H1 (cell line): ENCODE data around the gene SLC25A51. TPM values are rescaled to one million over a fixed set of nuclear protein-coding genes. Genes with fewer than 3 reads are reported as not detected.

ENCODE experiments used
- CTCF ChIA-PET: fragments of 300-600 bp; sonication (Branson Sonifier 250); formaldehyde crosslinking; loops from one replicate; lab custom pipeline; 2021; ENCODE audit not compliant: partially characterized antibody; lab: Charles Lee
- POLR2A ChIA-PET: fragments of 300-600 bp; sonication (Branson Sonifier 250); formaldehyde crosslinking; loops from one replicate; lab custom pipeline; 2021; ENCODE audit warnings: inconsistent platforms; ENCODE audit not compliant: partially characterized antibody; lab: Charles Lee
- DNase-seq, 2 experiments: peaks; one replicate each; pipeline versions ENCODE4 v3.0.0 to v3.0.0-alpha.2; 2010 to 2022; ENCODE audit warnings: low spot score in 2 of 2, low read depth in 1 of 2, mixed read lengths in 1 of 2
- FAIRE-seq: peaks from 2 replicates; lab custom pipeline; 2011; peaks lifted over from hg19 to GRCh38; lab: Jason Lieb, UNC
- H2AFZ ChIP-seq: 2 replicates; pipeline ENCODE4 v1.8.1; 2012; ENCODE audit warnings: low read length, inconsistent platforms
- H2AK5ac ChIP-seq: 2 replicates; pipeline ENCODE4 v1.6.1; 2013; ENCODE audit warnings: low read depth, low read length
- H2BK120ac ChIP-seq: replicated peaks from 2 replicates; pipeline ENCODE3; 2013; ENCODE audit warnings: low read depth, low read length, inconsistent platforms
- H2BK12ac ChIP-seq: 2 replicates; pipeline ENCODE4 v1.6.1; 2013; ENCODE audit warnings: low read depth, low read length
- H2BK15ac ChIP-seq: 2 replicates; pipeline ENCODE4 v1.6.1; 2013; ENCODE audit warnings: low read length
- H2BK20ac ChIP-seq: 2 replicates; pipeline ENCODE4 v1.6.1; 2013; ENCODE audit warnings: low read length
- H2BK5ac ChIP-seq: 2 replicates; pipeline ENCODE4 v1.6.1; 2013; ENCODE audit warnings: low read depth, low read length
- H3K14ac ChIP-seq: 2 replicates; pipeline ENCODE4 v1.6.1; 2013; ENCODE audit warnings: inconsistent platforms; ENCODE audit not compliant: insufficient read length
- H3K18ac ChIP-seq: 2 replicates; pipeline ENCODE4 v1.6.1; 2013; ENCODE audit warnings: low read length; ENCODE audit errors: extremely low read depth
- H3K23ac ChIP-seq: 2 replicates; pipeline ENCODE4 v1.6.1; 2013; ENCODE audit warnings: inconsistent platforms; ENCODE audit not compliant: insufficient read length
- H3K23me2 ChIP-seq: 2 replicates; pipeline ENCODE4 v1.6.1; 2013; ENCODE audit warnings: low read depth, low read length
- H3K27ac ChIP-seq: 2 replicates; pipeline ENCODE4 v1.6.1; 2011; ENCODE audit warnings: low read depth, low read length, inconsistent platforms
- H3K27me3 ChIP-seq, 4 experiments: replicated peaks in 1 of 4; 1 replicate in 1 of 4; 2 replicates in 3 of 4; pipeline versions ENCODE4 v1.6.1 to v1.8.1; 2011 to 2013; ENCODE audit warnings: low read length in 3 of 4, mild to moderate bottlenecking in 3 of 4, inconsistent platforms in 2 of 4, mixed read lengths in 2 of 4, moderate library complexity in 1 of 4; ENCODE audit not compliant: control insufficient read depth in 3 of 4, insufficient read depth in 3 of 4; ENCODE audit errors: extremely low read depth in 1 of 4
- H3K36me3 ChIP-seq, 4 experiments: 2 replicates each; pipeline versions ENCODE4 v1.6.1 to v1.8.1; 2011 to 2013; ENCODE audit warnings: mild to moderate bottlenecking in 4 of 4, low read length in 3 of 4, moderate library complexity in 2 of 4, control low read depth in 1 of 4, inconsistent platforms in 1 of 4; ENCODE audit not compliant: insufficient read depth in 4 of 4, control insufficient read depth in 2 of 4
- H3K4ac ChIP-seq: replicated peaks from 2 replicates; pipeline ENCODE3; 2013; ENCODE audit warnings: low read length, low read depth, mixed read lengths, inconsistent platforms; ENCODE audit not compliant: insufficient read length
- H3K4me1 ChIP-seq, 4 experiments: replicated peaks in 1 of 4; 1 replicate in 1 of 4; 2 replicates in 3 of 4; pipeline versions ENCODE4 v1.6.1 to v1.8.1; 2011 to 2013; ENCODE audit warnings: low read length in 3 of 4, inconsistent platforms in 2 of 4, mixed read lengths in 1 of 4; ENCODE audit not compliant: insufficient read depth in 4 of 4, control insufficient read depth in 3 of 4
- H3K4me2 ChIP-seq, 2 experiments: 2 replicates each; pipeline versions ENCODE4 v1.6.1 to v1.8.1; 2011 to 2013; ENCODE audit warnings: low read depth in 2 of 2, low read length in 2 of 2, control low read depth in 1 of 2, inconsistent platforms in 1 of 2, mild to moderate bottlenecking in 1 of 2; ENCODE audit not compliant: insufficient read depth in 1 of 2
- H3K4me3 ChIP-seq, 4 experiments: fragments of 200-600, 300-600 bp in 1 of 4; sonication (generic), shearing (Covaris generic), sonication (Bioruptor Twin) in 1 of 4; 2 replicates each; pipeline versions ENCODE4 v1.5.1 to v1.8.1; 2011 to 2016; ENCODE audit warnings: low read length in 4 of 4, low read depth in 3 of 4, control low read depth in 2 of 4, inconsistent platforms in 2 of 4, mild to moderate bottlenecking in 2 of 4, mixed read lengths in 1 of 4, moderate library complexity in 1 of 4; ENCODE audit not compliant: insufficient read depth in 2 of 4; ENCODE audit errors: extremely low read depth in 1 of 4
- H3K56ac ChIP-seq: replicated peaks from 2 replicates; pipeline ENCODE3; 2013; ENCODE audit warnings: low read depth, mild to moderate bottlenecking, mixed read lengths, low read length, inconsistent platforms; ENCODE audit not compliant: insufficient read length
- H3K79me1 ChIP-seq: 2 replicates; pipeline ENCODE4 v1.6.1; 2013; ENCODE audit warnings: low read depth, low read length, control low read depth
- H3K79me2 ChIP-seq, 2 experiments: 2 replicates each; pipeline versions ENCODE4 v1.6.1 to v1.8.1; 2012 to 2013; ENCODE audit warnings: low read length in 2 of 2, mild to moderate bottlenecking in 2 of 2, inconsistent platforms in 1 of 2; ENCODE audit not compliant: insufficient read depth in 2 of 2, control insufficient read depth in 1 of 2
- H3K9ac ChIP-seq, 4 experiments: replicated peaks in 1 of 4; 1 replicate in 1 of 4; 2 replicates in 3 of 4; pipeline versions ENCODE4 v1.6.1 to v1.8.1; 2011 to 2013; ENCODE audit warnings: low read depth in 3 of 4, low read length in 3 of 4, control low read depth in 2 of 4, mild to moderate bottlenecking in 2 of 4, moderate library complexity in 2 of 4, inconsistent platforms in 1 of 4; ENCODE audit errors: extremely low read depth in 1 of 4
- H3K9me3 ChIP-seq, 2 experiments: 2 replicates each; pipeline versions ENCODE4 v1.6.1 to v1.8.1; 2012 to 2013; ENCODE audit warnings: mild to moderate bottlenecking in 2 of 2, moderate library complexity in 2 of 2, control low read depth in 1 of 2, inconsistent platforms in 1 of 2, low read depth in 1 of 2, low read length in 1 of 2, mixed read lengths in 1 of 2; ENCODE audit not compliant: insufficient read depth in 2 of 2
- H4K20me1 ChIP-seq, 2 experiments: replicated peaks in 1 of 2; 2 replicates each; pipeline versions ENCODE3 to v1.8.1; 2011 to 2013; ENCODE audit warnings: inconsistent platforms in 2 of 2, low read length in 2 of 2, mild to moderate bottlenecking in 1 of 2; ENCODE audit not compliant: insufficient read depth in 2 of 2, control insufficient read depth in 1 of 2
- H4K5ac ChIP-seq: 2 replicates; pipeline ENCODE4 v1.6.1; 2013; ENCODE audit warnings: low read length, low read depth, mixed read lengths, inconsistent platforms; ENCODE audit not compliant: insufficient read length
- H4K8ac ChIP-seq: 2 replicates; pipeline ENCODE4 v1.8.0; 2013; ENCODE audit warnings: mild to moderate bottlenecking, moderate library complexity, low read length, inconsistent platforms; ENCODE audit not compliant: insufficient read depth; ENCODE audit errors: extremely low read depth
- H4K91ac ChIP-seq: replicated peaks from 2 replicates; pipeline ENCODE3; 2013; ENCODE audit warnings: low read length, mixed read lengths, inconsistent platforms; ENCODE audit not compliant: insufficient read length
- BCL11A ChIP-seq, 2 experiments: IDR thresholded peaks; one replicate each; pipeline ENCODE4 v1.6.1; 2011; ENCODE audit warnings: low read depth in 2 of 2, low read length in 2 of 2, mild to moderate bottlenecking in 2 of 2
- CHD2 ChIP-seq: IDR thresholded peaks from 2 replicates; pipeline ENCODE4 v1.6.1; 2012; ENCODE audit warnings: low read length, improper control_type of control experiment
- CTCF ChIP-seq, 3 experiments: IDR thresholded peaks; 1 replicate in 2 of 3; 2 replicates in 1 of 3; pipeline versions ENCODE4 v1.5.1 to v1.6.1; 2011; ENCODE audit warnings: low read length in 3 of 3, mild to moderate bottlenecking in 3 of 3, inconsistent platforms in 2 of 3, low read depth in 1 of 3, moderate library complexity in 1 of 3; ENCODE audit not compliant: insufficient read depth in 1 of 3; ENCODE audit errors: control extremely low read depth in 1 of 3
- JUN ChIP-seq: IDR thresholded peaks from 2 replicates; pipeline ENCODE4 v1.6.1; 2011; ENCODE audit warnings: low read depth, mild to moderate bottlenecking, improper control_type of control experiment, low read length
- KDM1A ChIP-seq: fragments of 200-600, 300-600 bp; sonication (generic); IDR thresholded peaks from 2 replicates; pipeline ENCODE4 v1.7.1; 2016; ENCODE audit warnings: mild to moderate bottlenecking, low read length, borderline replicate concordance
- PHF8 ChIP-seq: fragments of 200-600 bp; sonication (generic); conservative IDR thresholded peaks from 2 replicates; pipeline ENCODE4 v1.7.1; 2012; ENCODE audit warnings: low read depth, mild to moderate bottlenecking, inconsistent platforms, low read length, moderate library complexity
- RXRA ChIP-seq: IDR thresholded peaks from 2 replicates; pipeline ENCODE4 v1.6.1; 2011; ENCODE audit warnings: low read depth, mild to moderate bottlenecking, low read length, moderate library complexity; ENCODE audit not compliant: insufficient read depth
- SP1 ChIP-seq: IDR thresholded peaks from 2 replicates; pipeline ENCODE4 v1.6.1; 2011; ENCODE audit warnings: low read depth, low read length
- TBP ChIP-seq: IDR thresholded peaks from 2 replicates; pipeline ENCODE4 v1.6.1; 2011; ENCODE audit warnings: low read depth, low read length, improper control_type of control experiment
- WGBS, 2 experiments: shearing (Covaris generic) in 1 of 2; methylation state at CpG; one replicate each; pipeline versions ENCODE4 v1.1.6 to v1.1.7; 2013 to 2015; ENCODE audit warnings: low lambda C conversion rate in 2 of 2, mixed read lengths in 2 of 2, inconsistent platforms in 1 of 2, low coverage in 1 of 2, missing lambda C conversion rate in 1 of 2; ENCODE audit not compliant: insufficient replicate concordance in 2 of 2, insufficient coverage in 1 of 2, insufficient read length in 1 of 2; ENCODE audit errors: extremely low coverage in 1 of 2, missing lambda C conversion rate in 1 of 2; 5-methylcytosine and 5-hydroxymethylcytosine counted together
- polyA plus RNA-seq, 7 experiments: library from polyadenylated mRNA; depleted of rRNA in 3 of 7; stranded (reverse) in 5 of 7; unstranded in 2 of 7; fragments of >200 nt in 5 of 7; fragments of 200-250 nt in 2 of 7; gene quantifications; 1 replicate in 5 of 7; 2 replicates in 1 of 7; 4 replicates in 1 of 7; pipeline versions ENCODE4 v1.2.1 to v1.2.3, GENCODE V29; 2011 to 2013; ENCODE audit warnings: missing spikeins in 2 of 7, mixed read lengths in 2 of 7
- total RNA-seq: library from RNA; stranded (reverse); fragmentation: NEBNext Ultra II Directional; extraction: Animal tissue kit (Norgen Biotek cat#: 25700); gene quantifications from 2 replicates; pipeline ENCODE4 v1.2.1, GENCODE V29; 2021
- TF ChIP-seq, protein P1 (sequence below): IDR thresholded peaks from 2 replicates; pipeline ENCODE4 v1.6.1; 2011; ENCODE audit warnings: low read length, improper control_type of control experiment

SLC25A51 gene
- total and polyA plus RNA-seq, 2 of the 8 experiments (the other 6 are each of a cell fraction or from before 2014, with no cell fraction given), result 8.0 to 14.5 TPM

DNA sequence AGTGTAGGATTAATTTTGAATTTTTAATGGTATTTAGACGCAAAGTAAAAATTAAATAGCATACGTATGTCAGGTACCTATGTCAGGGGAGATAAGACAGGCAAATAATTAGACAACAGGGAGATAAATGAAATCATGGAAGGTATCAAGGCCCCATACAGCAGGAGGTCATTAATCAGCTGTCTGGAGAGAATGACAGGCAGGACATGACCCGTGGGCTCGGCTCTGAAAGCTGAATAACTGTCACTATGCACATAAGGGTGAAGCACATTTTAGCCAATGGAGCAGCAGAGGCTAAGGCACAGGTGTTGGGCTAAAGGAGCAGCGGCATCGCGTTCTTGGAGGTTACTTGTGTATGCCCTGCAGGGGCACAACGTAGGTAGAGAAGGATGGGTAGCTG, 11.9 kb downstream of the SLC25A51 start:
- 94 to 100% methylated on average over 1 to 8 of the region's 8 CpGs for WGBS, 2 experiments
- peaks cover 0 to 2% of the 10 kb centered on the region in 2 experiments for H4K20me1 ChIP-seq
- no peak overlapping the region for H3K4me2 ChIP-seq
- H3K23me2 ChIP-seq, result no peaks in the 10 kb centered on the region
- no peak overlapping the region for H2BK20ac ChIP-seq
- H3K4me3 ChIP-seq, result no peak overlapping the region
- no peak overlapping the region for H2BK12ac ChIP-seq
- CTCF ChIA-PET, result interaction anchor here (0.6 kb wide), 1 partner anchor 1406 kb away, joined by 5 read pairs; no protein-coding TSS in a partner anchor
- peaks cover 0 to 3% of the 10 kb centered on the region in 2 experiments; a peak in 1 of 4 replicates for H3K9me3 ChIP-seq
- no peak overlapping the region for H2AFZ ChIP-seq
- H3K4ac ChIP-seq, result no peak overlapping the region
- no peak overlapping the region for H3K27ac ChIP-seq
- H2BK120ac ChIP-seq, result no peak overlapping the region
- POLR2A ChIA-PET, result no interaction called here
- H3K36me3 ChIP-seq, result peaks cover 2 to 19% (median 6%) of the 10 kb centered on the region in 4 experiments; a peak in 6 of 8 replicates
- no peak for DNase-seq
- no peak overlapping the region for H4K91ac ChIP-seq
- no peaks in the 10 kb centered on the region for H3K79me2 ChIP-seq
- H3K27me3 ChIP-seq, result no peaks in the 10 kb centered on the region
- no peak overlapping the region for H3K14ac ChIP-seq
- no peak overlapping the region for H3K18ac ChIP-seq
- H3K56ac ChIP-seq, result no peak overlapping the region
- H3K23ac ChIP-seq, result no peak overlapping the region
- no peak overlapping the region for H4K5ac ChIP-seq
- no peak overlapping the region for H4K8ac ChIP-seq
- no peak overlapping the region for H3K9ac ChIP-seq
- H2BK5ac ChIP-seq, result no peak overlapping the region
- H3K79me1 ChIP-seq, result no peaks in the 10 kb centered on the region; the same call in 1 of the 2 replicates
- no peak for FAIRE-seq
- no peak overlapping the region for H2AK5ac ChIP-seq
- H2BK15ac ChIP-seq, result no peak overlapping the region
- H3K4me1 ChIP-seq, result no peaks in the 10 kb centered on the region
- TF ChIP-seq RXRA (no peak), BCL11A (IDR thresholded peaks at IDR 0.05; ENCODE audit: low read depth in 2 of 2, low read length in 2 of 2) (no peak), CTCF (IDR thresholded peaks at IDR 0.05; ENCODE audit: control extremely low read depth in 1 of 3, insufficient read depth in 1 of 3, low read depth in 1 of 3, low read length in 3 of 3) (no peak), JUN (no peak), PHF8 (no peak), SP1 (no peak), KDM1A (no peak), TBP (no peak), CHD2 (no peak)
- TF ChIP-seq, protein P1, sequence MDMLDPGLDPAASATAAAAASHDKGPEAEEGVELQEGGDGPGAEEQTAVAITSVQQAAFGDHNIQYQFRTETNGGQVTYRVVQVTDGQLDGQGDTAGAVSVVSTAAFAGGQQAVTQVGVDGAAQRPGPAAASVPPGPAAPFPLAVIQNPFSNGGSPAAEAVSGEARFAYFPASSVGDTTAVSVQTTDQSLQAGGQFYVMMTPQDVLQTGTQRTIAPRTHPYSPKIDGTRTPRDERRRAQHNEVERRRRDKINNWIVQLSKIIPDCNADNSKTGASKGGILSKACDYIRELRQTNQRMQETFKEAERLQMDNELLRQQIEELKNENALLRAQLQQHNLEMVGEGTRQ, result no peak
